Tibial nerve (tissue), 4 donors: ENCODE data around the gene FAM187B. TPM values are rescaled to one million over a fixed set of nuclear protein-coding genes. Genes with fewer than 3 reads are reported as not detected.

ENCODE experiments used
- DNase-seq, 2 donors: peaks; one replicate each; pipeline ENCODE4 v3.0.0-alpha.2; 2019; ENCODE audit warnings: low spot score in 2 of 2
- H3K27ac ChIP-seq, 4 donors: fragments of 200-600 bp; sonication (generic) in 3 of 4; one replicate each; pipeline ENCODE4 v1.5.1; 2017 to 2019; ENCODE audit warnings: mild to moderate bottlenecking in 1 of 4
- H3K27me3 ChIP-seq, 2 donors: fragments of 200-600 bp; sonication (generic) in 1 of 2; one replicate each; pipeline versions ENCODE4 v1.5.1 to v1.6.0; 2017 to 2019
- H3K36me3 ChIP-seq, 3 donors: fragments of 200-600 bp; sonication (generic); one replicate each; pipeline ENCODE4 v1.5.1; 2018 to 2019
- H3K4me1 ChIP-seq, 4 donors: fragments of 200-600 bp; sonication (generic) in 3 of 4; one replicate each; pipeline ENCODE4 v1.5.1; 2017 to 2019
- H3K4me3 ChIP-seq, 4 donors: fragments of 200-600 bp; sonication (generic) in 3 of 4; one replicate each; pipeline ENCODE4 v1.5.1; 2017 to 2019; ENCODE audit warnings: mild to moderate bottlenecking in 1 of 4, moderate library complexity in 1 of 4
- H3K9me3 ChIP-seq, 4 donors: fragments of 200-600 bp; sonication (generic) in 3 of 4; one replicate each; pipeline ENCODE4 v1.5.1; 2017 to 2019
- CTCF ChIP-seq, 5 experiments: fragments of 200-600 bp in 3 of 5; fragments of 450-650 bp in 2 of 5; sonication (generic) in 3 of 5; IDR thresholded peaks; one replicate each; pipeline ENCODE4 v1.5.1; 2016 to 2019; ENCODE audit warnings: antibody characterized with exemption in 5 of 5, mild to moderate bottlenecking in 3 of 5, moderate library complexity in 2 of 5
- EP300 ChIP-seq, 2 donors: sonication (generic); formaldehyde crosslinking; IDR thresholded peaks; one replicate each; pipeline ENCODE4 v1.6.1; 2017; ENCODE audit warnings: antibody characterized with exemption in 2 of 2, mild to moderate bottlenecking in 1 of 2
- POLR2A ChIP-seq, 2 donors: fragments of 450-650 bp; IDR thresholded peaks; one replicate each; pipeline ENCODE4 v1.6.1; 2017; ENCODE audit warnings: antibody characterized with exemption in 2 of 2, mild to moderate bottlenecking in 2 of 2, moderate library complexity in 2 of 2
- WGBS, 2 donors: methylation state at CpG; one replicate each; pipeline ENCODE4 v1.1.5; 2018; 5-methylcytosine and 5-hydroxymethylcytosine counted together
- total RNA-seq, 4 donors: library from RNA; depleted of rRNA; stranded (reverse); fragments of >200 nt; gene quantifications; one replicate each; pipeline ENCODE4 v1.1.0, GENCODE V29; 2016

The FAM187B gene
- total RNA-seq, 4 donors from 2014 or later: not detected

- 91% methylated on average over 8 of the region's 8 CpGs for WGBS, 2 donors
Observed at GRCh38 chr19:35229601-35230000, 1.1 kb upstream of the FAM187B start.

GRCh38 chr19:35226748-35227147 lies 1.8 kb downstream of the FAM187B start:
- DNase-seq: no peak
- Histone ChIP-seq H3K4me1 (no peaks in the 10 kb centered on the region), H3K27ac (no peak overlapping the region), H3K27me3 (no peaks in the 10 kb centered on the region), H3K9me3 (peaks cover 0 to 7% (median 0%) of the 10 kb centered on the region in 4 donors), H3K36me3 (no peaks in the 10 kb centered on the region), H3K4me3 (no peak overlapping the region)
- WGBS, 2 donors: 85 to 87% methylated on average over 5 of the region's 5 CpGs
- TF ChIP-seq EP300 (IDR thresholded peaks at IDR 0.05) (no peak), POLR2A (IDR thresholded peaks at IDR 0.05) (no peak), CTCF (IDR thresholded peaks at IDR 0.05) (no peak)

More at GRCh38 chr19:35229601-35230000, 1.1 kb upstream of the FAM187B start:
- H3K4me3 ChIP-seq: no peak overlapping the region
- no peak for DNase-seq
- no peaks in the 10 kb centered on the region for H3K9me3 ChIP-seq
- no peaks in the 10 kb centered on the region for H3K27me3 ChIP-seq
- no peak overlapping the region for H3K27ac ChIP-seq
- no peaks in the 10 kb centered on the region for H3K36me3 ChIP-seq
- no peaks in the 10 kb centered on the region for H3K4me1 ChIP-seq
- TF ChIP-seq POLR2A (IDR thresholded peaks at IDR 0.05): no peak
- no peak for TF ChIP-seq CTCF (IDR thresholded peaks at IDR 0.05)

GRCh38 chr19:35225951-35226350 lies 2.6 kb downstream of the FAM187B start:
- Histone ChIP-seq H3K4me1 (no peaks in the 10 kb centered on the region), H3K27ac (no peak overlapping the region), H3K9me3 (peaks cover 0 to 11% (median 0%) of the 10 kb centered on the region in 4 donors), H3K27me3 (no peaks in the 10 kb centered on the region), H3K4me3 (no peak overlapping the region), H3K36me3 (no peaks in the 10 kb centered on the region)
- TF ChIP-seq CTCF (IDR thresholded peaks at IDR 0.05) (no peak), POLR2A (IDR thresholded peaks at IDR 0.05) (no peak), EP300 (IDR thresholded peaks at IDR 0.05) (no peak)
- no peak for DNase-seq
- WGBS, 2 donors: 76 to 82% methylated on average over 6 of the region's 6 CpGs

GRCh38 chr19:35224681-35225571 lies 3.6 kb downstream of the FAM187B start:
- WGBS, 2 donors: 44 to 70% methylated on average over 26 to 38 of the region's 41 CpGs
- H3K36me3 ChIP-seq: no peaks in the 10 kb centered on the region

More at GRCh38 chr19:35224681-35225571, 3.6 kb downstream of the FAM187B start:
- DNase-seq: no peak
- no peak overlapping the region for H3K4me3 ChIP-seq
- H3K9me3 ChIP-seq: peaks cover 0 to 17% (median 0%) of the 10 kb centered on the region in 4 donors
- H3K27ac ChIP-seq: no peak overlapping the region
- H3K27me3 ChIP-seq: no peaks in the 10 kb centered on the region
- TF ChIP-seq EP300 (IDR thresholded peaks at IDR 0.05) (no peak), POLR2A (IDR thresholded peaks at IDR 0.05) (no peak), CTCF (IDR thresholded peaks at IDR 0.05) (no peak)
- H3K4me1 ChIP-seq: no peaks in the 10 kb centered on the region
